Measurements from ENCODE around the gene SLC31A2. TPM values are rescaled to one million over a fixed set of nuclear protein-coding genes. Genes with fewer than 3 reads are reported as not detected.
"Not testable (repeated sequence)": the region's sequence is repeated elsewhere in the genome, so short reads cannot be mapped to it uniquely, and the experiment has no call there.

SLC31A2 gene
- total and polyA plus RNA-seq, 4 donors, result 7.2 to 30.6 (median 23.8) TPM

- TF ChIP-seq ATF3 (IDR thresholded peaks at IDR 0.05), result no peak
- no peak for TF ChIP-seq SP1 (IDR thresholded peaks at IDR 0.05)
- TF ChIP-seq RAD21 (IDR thresholded peaks at IDR 0.05), result no peak
- no peak for TF ChIP-seq HNF4A (conservative IDR thresholded peaks at IDR 0.05)
Measured at GRCh38 chr9:113143432-113144227, 7.2 kb upstream of the SLC31A2 start (continued).

DNA sequence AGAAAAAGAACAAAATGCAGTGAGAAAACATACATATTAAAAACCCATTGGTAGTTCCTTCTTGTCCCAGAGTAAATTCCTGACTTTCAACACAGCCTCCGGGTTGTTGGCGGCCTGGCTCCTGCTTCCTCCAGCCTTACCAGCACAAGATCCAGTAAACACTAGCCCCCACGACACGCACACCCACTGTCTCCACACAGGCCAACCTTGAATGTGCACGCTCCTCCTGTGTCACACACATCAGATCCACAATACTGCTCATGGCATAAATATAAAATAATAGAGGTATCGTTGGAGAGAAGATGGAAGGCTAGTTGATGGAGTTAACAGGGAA lies 2.5 kb upstream of the SLC31A2 start:
- DNase-seq (ENCODE audit: low spot score), result no peak
- TF ChIP-seq SP1 (IDR thresholded peaks at IDR 0.05) (no peak), HNF4A (conservative IDR thresholded peaks at IDR 0.05) (no peak), REST (IDR thresholded peaks at IDR 0.05) (no peak), NR2F2 (IDR thresholded peaks at IDR 0.05) (no peak), CTCF (IDR thresholded peaks at IDR 0.05; ENCODE audit: low read depth, low read length, missing input control) (no peak), FOXA1 (IDR thresholded peaks at IDR 0.05) (no peak), MAX (IDR thresholded peaks at IDR 0.05) (no peak), RXRA (IDR thresholded peaks at IDR 0.05) (no peak), TAF1 (conservative IDR thresholded peaks at IDR 0.05) (no peak), RAD21 (IDR thresholded peaks at IDR 0.05) (no peak)
- 92% methylated on average over 6 of the region's 6 CpGs for WGBS
- H3K9ac ChIP-seq (ENCODE audit: low read depth in 1 of 2, low read length in 2 of 2), result no peak overlapping the region
- no peaks in the 10 kb centered on the region for H3K36me3 ChIP-seq (ENCODE audit: control insufficient read depth in 4 of 4, insufficient read depth in 3 of 4, low read depth in 1 of 4, low read length in 3 of 4)
- H3K9me3 ChIP-seq (ENCODE audit: control insufficient read depth in 4 of 4, low read length in 3 of 4), result no peaks in the 10 kb centered on the region
- no peaks in the 10 kb centered on the region for H3K27me3 ChIP-seq (ENCODE audit: control insufficient read depth in 4 of 4, insufficient read depth in 4 of 4, low read length in 3 of 4)
- H3K4me3 ChIP-seq (ENCODE audit: low read depth in 1 of 3, low read length in 3 of 3), result no peak overlapping the region
- H3K27ac ChIP-seq (ENCODE audit: low read depth in 1 of 2, low read length in 2 of 2), result no peak overlapping the region
- peaks cover 3 to 22% (median 21%) of the 10 kb centered on the region in 4 donors for H3K4me1 ChIP-seq (ENCODE audit: control insufficient read depth in 4 of 4, insufficient read depth in 4 of 4, low read length in 3 of 4)

- H3K36me3 ChIP-seq (ENCODE audit: control insufficient read depth in 4 of 4, insufficient read depth in 3 of 4, low read depth in 1 of 4, low read length in 3 of 4), result no peaks in the 10 kb centered on the region
- no peaks in the 10 kb centered on the region for H3K27me3 ChIP-seq (ENCODE audit: control insufficient read depth in 4 of 4, insufficient read depth in 4 of 4, low read length in 3 of 4)
- TF ChIP-seq MAX (IDR thresholded peaks at IDR 0.05), result no peak
- TF ChIP-seq ZBTB33 (IDR thresholded peaks at IDR 0.05), result no peak
- TF ChIP-seq RAD21 (IDR thresholded peaks at IDR 0.05), result peak in 1 of 2 donors; percentile 15
- TF ChIP-seq TAF1 (conservative IDR thresholded peaks at IDR 0.05), result no peak
- no peak for TF ChIP-seq HNF4G (IDR thresholded peaks at IDR 0.05)
- TF ChIP-seq SP1 (IDR thresholded peaks at IDR 0.05), result no peak
- no peak overlapping the region for H3K9ac ChIP-seq (ENCODE audit: low read depth in 1 of 2, low read length in 2 of 2)
- H3K4me3 ChIP-seq (ENCODE audit: low read depth in 1 of 3, low read length in 3 of 3), result no peak overlapping the region
- no peaks in the 10 kb centered on the region for H3K9me3 ChIP-seq (ENCODE audit: control insufficient read depth in 4 of 4, low read length in 3 of 4)
- peaks cover 3 to 22% (median 21%) of the 10 kb centered on the region in 4 donors for H3K4me1 ChIP-seq (ENCODE audit: control insufficient read depth in 4 of 4, insufficient read depth in 4 of 4, low read length in 3 of 4)
- no peak overlapping the region for H3K27ac ChIP-seq (ENCODE audit: low read depth in 1 of 2, low read length in 2 of 2)
- no peak for DNase-seq (ENCODE audit: low spot score)
- 82% methylated on average over 8 of the region's 8 CpGs for WGBS
Measured at GRCh38 chr9:113148781-113149510, 1.9 kb upstream of the SLC31A2 start.

GRCh38 chr9:113149561-113149960 lies 1.2 kb upstream of the SLC31A2 start:
- H3K9ac ChIP-seq (ENCODE audit: low read depth in 1 of 2, low read length in 2 of 2); H3K27me3 ChIP-seq (ENCODE audit: control insufficient read depth in 4 of 4, insufficient read depth in 4 of 4, low read length in 3 of 4); DNase-seq (ENCODE audit: low spot score); H3K4me3 ChIP-seq (ENCODE audit: low read depth in 1 of 3, low read length in 3 of 3); H3K27ac ChIP-seq (ENCODE audit: low read depth in 1 of 2, low read length in 2 of 2); H3K36me3 ChIP-seq (ENCODE audit: control insufficient read depth in 4 of 4, insufficient read depth in 3 of 4, low read depth in 1 of 4, low read length in 3 of 4); H3K9me3 ChIP-seq (ENCODE audit: control insufficient read depth in 4 of 4, low read length in 3 of 4): not testable (repeated sequence)
- 97% methylated on average over 10 of the region's 10 CpGs for WGBS
- H3K4me1 ChIP-seq (ENCODE audit: control insufficient read depth in 4 of 4, insufficient read depth in 4 of 4, low read length in 3 of 4), result peaks cover 3 to 22% (median 21%) of the 10 kb centered on the region in 4 donors
